ENCODE results near the gene TRIM13. TPM values are rescaled to one million over a fixed set of nuclear protein-coding genes. Genes with fewer than 3 reads are reported as not detected.
A peak's percentile ranks its signal among the peaks of the same experiment; 100 is the strongest.

Gene TRIM13
- total RNA-seq, 2 donors from 2014 or later, result 4.6 to 11.2 TPM

GRCh38 chr13:50014386-50014785 lies 17.5 kb downstream of the TRIM13 start:
- peaks cover 34% of the 10 kb centered on the region for H3K4me1 ChIP-seq
- no peaks in the 10 kb centered on the region for H3K36me3 ChIP-seq (replicated peaks in 1 of 2; ENCODE audit: insufficient read depth in 1 of 2, low read depth in 2 of 2)
- H3K27ac ChIP-seq, result no peak overlapping the region
- H3K27me3 ChIP-seq, result no peaks in the 10 kb centered on the region
- intact Hi-C loops (cut with DNase I), result no loop called here
- no peak overlapping the region for H3K4me3 ChIP-seq
- no peaks in the 10 kb centered on the region for H3K9me3 ChIP-seq
- DNase-seq (no peak), ATAC-seq (no peak)
- TF ChIP-seq POLR2A (IDR thresholded peaks at IDR 0.05) (no peak), CTCF (IDR thresholded peaks at IDR 0.05) (no peak)
- 94 to 100% methylated on average over 1 of the region's 1 CpG for WGBS, 2 donors

GRCh38 chr13:50015258-50015657 lies 18.4 kb downstream of the TRIM13 start, which contains the start of gene KCNRG:
TSS of gene KCNRG (plus strand) at chr13:50015444. CDS start at chr13:50015494, 50 bp downstream.
- no peaks in the 10 kb centered on the region for H3K36me3 ChIP-seq (replicated peaks in 1 of 2; ENCODE audit: insufficient read depth in 1 of 2, low read depth in 2 of 2)
- intact Hi-C loops (cut with DNase I), result no loop called here

GRCh38 chr13:50015750-50016149 lies 18.9 kb downstream of the TRIM13 start:
- Histone ChIP-seq H3K4me3 (no peak overlapping the region), H3K4me1 (peaks cover 34% of the 10 kb centered on the region), H3K36me3 (replicated peaks in 1 of 2; ENCODE audit: insufficient read depth in 1 of 2, low read depth in 2 of 2) (no peaks in the 10 kb centered on the region), H3K9me3 (no peaks in the 10 kb centered on the region), H3K27me3 (no peaks in the 10 kb centered on the region), H3K27ac (peak overlapping the region in 1 of 4 donors; percentile 19)
- no peak for ATAC-seq
- TF ChIP-seq CTCF (IDR thresholded peaks at IDR 0.05) (no peak), POLR2A (IDR thresholded peaks at IDR 0.05) (no peak)
- WGBS, 2 donors, result 52 to 76% methylated on average over 4 of the region's 4 CpGs
- intact Hi-C loops (cut with DNase I), result no loop called here
- no peak for DNase-seq

More at GRCh38 chr13:50015258-50015657, 18.4 kb downstream of the TRIM13 start, which contains the start of gene KCNRG:
- H3K27ac ChIP-seq, result peak within 1 kb of the TSS in 1 of 4 donors; percentile 19
- H3K4me3 ChIP-seq, result no peak within 1 kb of the TSS
- no peak for DNase-seq
- H3K9me3 ChIP-seq, result no peaks in the 10 kb centered on the region
- TF ChIP-seq POLR2A (IDR thresholded peaks at IDR 0.05) (no peak), CTCF (IDR thresholded peaks at IDR 0.05) (no peak)
- H3K27me3 ChIP-seq, result no peaks in the 10 kb centered on the region
- peak; percentile 42 for ATAC-seq
- 49 to 60% methylated on average over 5 of the region's 5 CpGs for WGBS, 2 donors
- peaks cover 34% of the 10 kb centered on the region for H3K4me1 ChIP-seq

- no peak overlapping the region for H3K4me3 ChIP-seq
- H3K9me3 ChIP-seq, result no peaks in the 10 kb centered on the region
- no peaks in the 10 kb centered on the region for H3K36me3 ChIP-seq (replicated peaks in 1 of 2; ENCODE audit: insufficient read depth in 1 of 2, low read depth in 2 of 2)
- WGBS, 2 donors, result 68 to 79% methylated on average over 2 of the region's 2 CpGs
- H3K27ac ChIP-seq, result no peak overlapping the region
- DNase-seq, result no peak
- H3K27me3 ChIP-seq, result no peaks in the 10 kb centered on the region
- TF ChIP-seq POLR2A (IDR thresholded peaks at IDR 0.05) (no peak), CTCF (IDR thresholded peaks at IDR 0.05) (no peak)
- no peak for ATAC-seq
- intact Hi-C loops (cut with DNase I), result no loop called here
- peaks cover 34% of the 10 kb centered on the region for H3K4me1 ChIP-seq
Observed at GRCh38 chr13:50016444-50016843, 19.6 kb downstream of the TRIM13 start.

- Histone ChIP-seq H3K4me1 (peaks cover 34% of the 10 kb centered on the region), H3K4me3 (no peak overlapping the region), H3K27me3 (no peaks in the 10 kb centered on the region), H3K36me3 (replicated peaks in 1 of 2; ENCODE audit: insufficient read depth in 1 of 2, low read depth in 2 of 2) (no peaks in the 10 kb centered on the region), H3K27ac (no peak overlapping the region), H3K9me3 (no peaks in the 10 kb centered on the region)
- intact Hi-C loops (cut with DNase I), result no loop called here
- TF ChIP-seq POLR2A (IDR thresholded peaks at IDR 0.05) (no peak), CTCF (IDR thresholded peaks at IDR 0.05) (no peak)
- no peak for DNase-seq
- no peak for ATAC-seq
Observed at GRCh38 chr13:50017819-50018218, 21.0 kb downstream of the TRIM13 start.
